HEK293 (cell line): Measurements from ENCODE around the gene SLC38A3.

Experiments used
- CTCF ChIA-PET: fragments of 350-600 bp; formaldehyde crosslinking; extraction: SDS; loops from one replicate; lab custom pipeline; 2021; ENCODE audit warnings: antibody characterized with exemption; lab: Yijun Ruan, JAX
- POLR2A ChIA-PET: fragments of 300-600 bp; formaldehyde crosslinking; extraction: SDS; loops from one replicate; lab custom pipeline; 2020; ENCODE audit warnings: antibody characterized with exemption, inconsistent platforms; lab: Yijun Ruan, JAX
- H3K27ac ChIP-seq: fragments of 200-500 bp; sonication (Bioruptor generic); 2 replicates; pipeline ENCODE4 v1.5.1; 2014; ENCODE audit warnings: low read depth, low read length, control low read depth, inconsistent platforms; ENCODE audit errors: extremely low read depth
- H3K36me3 ChIP-seq, 2 experiments: fragments of 200-500 bp in 1 of 2; sonication (Bioruptor generic) in 1 of 2; 1 replicate in 1 of 2; 2 replicates in 1 of 2; pipeline ENCODE4 v1.5.1; 2014 to 2017; ENCODE audit warnings: inconsistent platforms in 2 of 2, low read length in 2 of 2; ENCODE audit not compliant: control insufficient read depth in 2 of 2, insufficient read depth in 1 of 2
- H3K4me1 ChIP-seq: fragments of 200-500 bp; sonication (Bioruptor generic); 2 replicates; pipeline ENCODE4 v1.5.1; 2014; ENCODE audit warnings: mild to moderate bottlenecking, low read length, inconsistent platforms; ENCODE audit not compliant: control insufficient read depth, insufficient read depth
- H3K4me3 ChIP-seq: 2 replicates; pipeline ENCODE4 v1.5.1; 2011; ENCODE audit warnings: low read depth, mild to moderate bottlenecking, control low read depth, low read length, moderate library complexity
- H3K9me3 ChIP-seq: fragments of 200-500 bp; sonication (Bioruptor generic); 2 replicates; pipeline ENCODE4 v1.5.1; 2014; ENCODE audit warnings: low read depth, low read length, inconsistent platforms; ENCODE audit not compliant: control insufficient read depth, insufficient read depth
- CTCF ChIP-seq: fragments of 450-650 bp; formaldehyde crosslinking; IDR thresholded peaks from 2 replicates; pipeline ENCODE4 v1.5.1; 2016; ENCODE audit warnings: missing biosample characterization, missing genetic modification characterization
- GLIS1 ChIP-seq: fragments of 450-650 bp; formaldehyde crosslinking; IDR thresholded peaks from 2 replicates; pipeline ENCODE4 v1.5.1; 2016; ENCODE audit warnings: missing biosample characterization, missing genetic modification characterization
- IKZF3 ChIP-seq: fragments of 450-650 bp; IDR thresholded peaks from 2 replicates; pipeline ENCODE4 v1.5.0; 2018; ENCODE audit warnings: missing biosample characterization, mild to moderate bottlenecking, missing genetic modification characterization, moderate library complexity
- KLF9 ChIP-seq: fragments of 450-650 bp; formaldehyde crosslinking; IDR thresholded peaks from 2 replicates; pipeline ENCODE4 v1.5.1; 2016; ENCODE audit warnings: missing biosample characterization, missing genetic modification characterization, low read depth
- MEIS1 ChIP-seq: sonication (generic); formaldehyde crosslinking; IDR thresholded peaks from 2 replicates; pipeline ENCODE4 v1.8.1; 2022; ENCODE audit warnings: missing genetic modification reagents, mild to moderate bottlenecking, borderline replicate concordance
- SCRT1 ChIP-seq: fragments of 450-650 bp; formaldehyde crosslinking; IDR thresholded peaks from 2 replicates; pipeline ENCODE4 v1.5.1; 2016; ENCODE audit warnings: missing biosample characterization, missing genetic modification characterization, borderline replicate concordance
- SP7 ChIP-seq: fragments of 450-650 bp; formaldehyde crosslinking; IDR thresholded peaks from 2 replicates; pipeline ENCODE4 v1.5.1; 2016; ENCODE audit warnings: missing biosample characterization, missing genetic modification characterization
- TSHZ1 ChIP-seq: fragments of 450-650 bp; formaldehyde crosslinking; IDR thresholded peaks from 2 replicates; pipeline ENCODE4 v1.5.1; 2016; ENCODE audit warnings: missing biosample characterization, missing genetic modification characterization, borderline replicate concordance
- YY1 ChIP-seq: fragments of 450-650 bp; formaldehyde crosslinking; IDR thresholded peaks from 2 replicates; pipeline ENCODE4 v1.5.1; 2018; ENCODE audit warnings: missing biosample characterization, missing genetic modification characterization
- ZFP69B ChIP-seq: fragments of 450-650 bp; formaldehyde crosslinking; IDR thresholded peaks from 2 replicates; pipeline ENCODE4 v1.5.1; 2016; ENCODE audit warnings: missing biosample characterization, missing genetic modification characterization
- ZNF112 ChIP-seq: fragments of 450-650 bp; formaldehyde crosslinking; IDR thresholded peaks from 2 replicates; pipeline ENCODE4 v1.5.0; 2017; ENCODE audit warnings: missing biosample characterization, missing genetic modification characterization
- ZNF19 ChIP-seq: fragments of 450-650 bp; formaldehyde crosslinking; IDR thresholded peaks from 2 replicates; pipeline ENCODE4; 2016; ENCODE audit warnings: missing biosample characterization, missing genetic modification characterization, low read depth
- ZNF202 ChIP-seq: fragments of 450-650 bp; formaldehyde crosslinking; IDR thresholded peaks from 2 replicates; pipeline ENCODE4 v1.5.1; 2016; ENCODE audit warnings: missing biosample characterization, missing genetic modification characterization, borderline replicate concordance
- ZNF24 ChIP-seq: fragments of 450-650 bp; formaldehyde crosslinking; IDR thresholded peaks from 2 replicates; pipeline ENCODE4 v1.5.1; 2016; ENCODE audit warnings: missing biosample characterization, missing genetic modification characterization
- ZNF423 ChIP-seq: fragments of 450-650 bp; formaldehyde crosslinking; IDR thresholded peaks from 2 replicates; pipeline ENCODE4 v1.5.1; 2016; ENCODE audit warnings: missing biosample characterization, missing genetic modification characterization
- ZNF48 ChIP-seq: fragments of 450-650 bp; formaldehyde crosslinking; IDR thresholded peaks from 2 replicates; pipeline ENCODE4 v1.5.1; 2016; ENCODE audit warnings: missing biosample characterization, missing genetic modification characterization
- ZNF530 ChIP-seq: fragments of 450-650 bp; formaldehyde crosslinking; IDR thresholded peaks from 2 replicates; pipeline ENCODE4 v1.5.1; 2016; ENCODE audit warnings: low read depth, missing biosample characterization, missing genetic modification characterization
- ZNF558 ChIP-seq: fragments of 450-650 bp; formaldehyde crosslinking; IDR thresholded peaks from 2 replicates; pipeline ENCODE4 v1.5.1; 2016; ENCODE audit warnings: missing biosample characterization, missing genetic modification characterization
- ZNF623 ChIP-seq: fragments of 450-650 bp; formaldehyde crosslinking; IDR thresholded peaks from 2 replicates; pipeline ENCODE4 v1.5.1; 2016; ENCODE audit warnings: missing biosample characterization, missing genetic modification characterization
- ZNF629 ChIP-seq: fragments of 450-650 bp; formaldehyde crosslinking; IDR thresholded peaks from 2 replicates; pipeline ENCODE4 v1.5.1; 2017; ENCODE audit warnings: missing biosample characterization, missing genetic modification characterization
- ZSCAN23 ChIP-seq: fragments of 450-650 bp; formaldehyde crosslinking; IDR thresholded peaks from 2 replicates; pipeline ENCODE4 v1.5.1; 2016; ENCODE audit warnings: missing biosample characterization, missing genetic modification characterization

Gene SLC38A3

GRCh38 chr3:50220109-50220508, 15.0 kb downstream of the SLC38A3 start:
- H3K4me1 ChIP-seq, result no peaks in the 10 kb centered on the region
- TF ChIP-seq SP7 (tag by site-specific recombination), result no peak
- no peak for TF ChIP-seq ZNF19 (tag by site-specific recombination)
- TF ChIP-seq KLF9, result no peak
- TF ChIP-seq ZNF558 (tag by site-specific recombination), result no peak
- no peak for TF ChIP-seq ZNF202
- TF ChIP-seq ZNF112 (tag by site-specific recombination), result no peak
- no peak for TF ChIP-seq ZNF629
- TF ChIP-seq IKZF3 (tag by site-specific recombination), result no peak
- no peak for TF ChIP-seq ZNF48 (tag by site-specific recombination)
- no peak for TF ChIP-seq ZNF623 (tag by site-specific recombination)
- no peak for TF ChIP-seq ZNF24 (tag by site-specific recombination)
- TF ChIP-seq MEIS1 (CRISPR knock-in tag), result no peak
- no peak for TF ChIP-seq ZNF423 (tag by site-specific recombination)
- TF ChIP-seq SCRT1 (tag by site-specific recombination), result no peak
- TF ChIP-seq ZSCAN23 (tag by site-specific recombination), result no peak
- no peak for TF ChIP-seq GLIS1 (tag by site-specific recombination)
- no peak for TF ChIP-seq YY1 (tag by site-specific recombination)
- TF ChIP-seq ZFP69B (tag by site-specific recombination), result no peak
- no peak for TF ChIP-seq ZNF530
- no peak for TF ChIP-seq CTCF (tag by site-specific recombination)
- H3K9me3 ChIP-seq, result no peaks in the 10 kb centered on the region
- POLR2A ChIA-PET, result no interaction called here
- peaks cover 0 to 5% of the 10 kb centered on the region in 2 experiments; a peak in 1 of 3 replicates for H3K36me3 ChIP-seq
- H3K4me3 ChIP-seq, result no peak overlapping the region
- no peak overlapping the region for H3K27ac ChIP-seq
- CTCF ChIA-PET, result interaction anchor here (0.7 to 17.6 kb wide), 4 partner anchors 26 to 54 kb away, joined by 3 to 237 read pairs (median 4); partner anchors contain the start of gene GNAT1

- no peaks in the 10 kb centered on the region for H3K9me3 ChIP-seq
Observed at GRCh38 chr3:50221051-50221410, 16.0 kb downstream of the SLC38A3 start.

More at GRCh38 chr3:50221051-50221410, 16.0 kb downstream of the SLC38A3 start:
- no peaks in the 10 kb centered on the region for H3K4me1 ChIP-seq
- ChIA-PET CTCF (interaction anchor here (0.6 to 17.6 kb wide), 3 partner anchors 28 to 89 kb away, joined by 3 to 237 read pairs (median 3); partner anchors contain the start of gene GNAT1), POLR2A (no interaction called here)
- TF ChIP-seq TSHZ1 (tag by site-specific recombination) (no peak), GLIS1 (tag by site-specific recombination) (peak; percentile 18; the same call in 1 of the 2 replicates)
- H3K27ac ChIP-seq, result no peak overlapping the region
- H3K36me3 ChIP-seq, result peaks cover 0 to 5% of the 10 kb centered on the region in 2 experiments; a peak in 1 of 3 replicates
- no peak overlapping the region for H3K4me3 ChIP-seq
